Smooth muscle cell (in vitro differentiated cells): Measurements from ENCODE around the gene ARHGEF28. TPM values are rescaled to one million over a fixed set of nuclear protein-coding genes. Genes with fewer than 3 reads are reported as not detected.

Experiments
- DNase-seq: peaks from one replicate; lab custom pipeline; 2025; ENCODE audit not compliant: unreplicated experiment; lab: John Stamatoyannopoulos, UW
- H2AFZ ChIP-seq: fragments of 200-600 bp; sonication (generic); 2 replicates; pipeline ENCODE4 v1.6.0; 2016; ENCODE audit warnings: antibody characterized with exemption, low read depth, mild to moderate bottlenecking
- H3F3A ChIP-seq: fragments of 200-600 bp; sonication (generic); 2 replicates; pipeline ENCODE4 v1.6.0; 2017; ENCODE audit warnings: antibody characterized with exemption, low read depth
- H3K27ac ChIP-seq: fragments of 200-600 bp; sonication (generic); 2 replicates; pipeline ENCODE4 v1.5.1; 2016; ENCODE audit warnings: low read depth, mild to moderate bottlenecking
- H3K27me3 ChIP-seq: fragments of 200-600 bp; sonication (generic); 2 replicates; pipeline ENCODE4 v1.6.1; 2016; ENCODE audit warnings: low read depth, mild to moderate bottlenecking
- H3K36me3 ChIP-seq: fragments of 200-600 bp; sonication (generic); 2 replicates; pipeline ENCODE4 v1.5.1; 2016; ENCODE audit warnings: low read depth
- H3K4me1 ChIP-seq: fragments of 200-600 bp; sonication (generic); 2 replicates; pipeline ENCODE4 v1.5.1; 2016; ENCODE audit warnings: low read depth
- H3K4me2 ChIP-seq: fragments of 200-600 bp; sonication (generic); 2 replicates; pipeline ENCODE4 v1.6.0; 2016; ENCODE audit warnings: mild to moderate bottlenecking
- H3K4me3 ChIP-seq: fragments of 200-600 bp; sonication (generic); 2 replicates; pipeline ENCODE4 v1.5.1; 2016; ENCODE audit warnings: mild to moderate bottlenecking
- H3K79me2 ChIP-seq: fragments of 200-600 bp; sonication (generic); 2 replicates; pipeline ENCODE4 v1.6.0; 2016; ENCODE audit warnings: low read depth, mild to moderate bottlenecking
- H3K9ac ChIP-seq: fragments of 200-600 bp; sonication (generic); 2 replicates; pipeline ENCODE4 v1.6.0; 2016; ENCODE audit warnings: low read depth
- H3K9me3 ChIP-seq: fragments of 200-600 bp; sonication (generic); replicated peaks from 2 replicates; pipeline ENCODE4 v1.5.1; 2016; ENCODE audit warnings: low read depth
- H4K20me1 ChIP-seq: fragments of 200-600 bp; sonication (generic); 2 replicates; pipeline ENCODE4 v1.6.0; 2016; ENCODE audit warnings: low read depth
- CTCF ChIP-seq: fragments of 200-600 bp; sonication (generic); IDR thresholded peaks from 2 replicates; pipeline ENCODE4 v1.5.1; 2017; ENCODE audit warnings: borderline replicate concordance, mild to moderate bottlenecking, antibody characterized with exemption; ENCODE audit not compliant: insufficient read depth, poor library complexity, severe bottlenecking
- WGBS: methylation state at CpG from one replicate; pipeline ENCODE4 v1.1.7; 2016; ENCODE audit warnings: low lambda C conversion rate; 5-methylcytosine and 5-hydroxymethylcytosine counted together
- polyA plus RNA-seq: library from polyadenylated mRNA; unstranded; fragments of >200 nt; fragmentation: Nextera tagmentation; extraction: Ambion mirVana; gene quantifications from 2 replicates; pipeline ENCODE4 v1.2.1, GENCODE V29; 2016
- total RNA-seq: library from RNA; depleted of rRNA; stranded (reverse); fragments of >200 nt; gene quantifications from 2 replicates; pipeline ENCODE4 v1.2.3, GENCODE V29; 2014

The ARHGEF28 gene
- total and polyA plus RNA-seq, 2 experiments from 2014 or later, result 0.19 to 0.90 TPM

DNA sequence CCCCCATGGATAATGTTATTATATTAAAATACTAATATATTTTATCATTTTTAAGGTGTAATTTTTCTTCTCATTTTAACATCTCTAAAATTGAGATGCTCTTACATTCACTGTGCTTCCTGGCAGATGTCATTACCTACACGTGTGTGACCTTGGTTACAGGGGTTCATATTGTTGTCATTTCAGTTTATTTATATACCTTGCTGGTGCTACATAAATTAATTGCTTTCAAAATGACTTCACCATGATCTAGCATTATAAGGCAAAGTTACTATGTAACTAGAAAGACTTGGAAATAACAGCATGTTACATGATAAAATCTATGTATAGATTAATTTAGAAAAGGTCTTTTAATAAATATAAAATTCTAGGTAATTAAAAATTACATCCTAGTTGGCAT, 60.9 kb downstream of the ARHGEF28 start:
- WGBS, result 73% methylated on average over 1 of the region's 1 CpG
- no peaks in the 10 kb centered on the region for H3K9me3 ChIP-seq
- H3K27ac ChIP-seq, result no peak overlapping the region
- H3K27me3 ChIP-seq, result no peaks in the 10 kb centered on the region
- H3F3A ChIP-seq, result no peaks in the 10 kb centered on the region
- no peaks in the 10 kb centered on the region for H3K79me2 ChIP-seq
- H2AFZ ChIP-seq, result no peak overlapping the region
- no peak overlapping the region for H3K9ac ChIP-seq
- DNase-seq, result no peak
- H4K20me1 ChIP-seq, result no peaks in the 10 kb centered on the region
- H3K36me3 ChIP-seq, result no peaks in the 10 kb centered on the region
- H3K4me3 ChIP-seq, result no peak overlapping the region
- no peaks in the 10 kb centered on the region for H3K4me1 ChIP-seq
- H3K4me2 ChIP-seq, result no peak overlapping the region
- TF ChIP-seq CTCF, result no peak

DNA sequence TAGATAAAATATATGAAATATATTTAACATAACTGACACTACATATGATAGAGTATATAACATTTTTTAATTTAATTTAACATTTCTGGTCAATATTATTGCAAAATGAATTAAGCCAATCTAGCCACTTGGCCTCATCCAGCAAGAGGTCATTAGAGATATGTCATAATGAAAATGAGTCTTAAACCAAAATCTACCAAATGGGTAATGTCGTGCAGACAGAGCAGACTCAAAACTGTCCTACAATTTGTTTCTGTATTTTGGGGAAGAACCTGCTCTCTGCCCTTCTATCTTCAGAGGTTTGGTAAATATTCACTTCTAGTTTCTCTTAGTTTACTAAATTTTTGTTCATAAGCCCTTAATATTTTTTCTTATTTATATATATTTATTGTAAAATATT, 61.4 kb downstream of the ARHGEF28 start:
- Histone ChIP-seq H3F3A (no peaks in the 10 kb centered on the region), H3K9me3 (no peaks in the 10 kb centered on the region), H3K27me3 (no peaks in the 10 kb centered on the region), H3K4me1 (no peaks in the 10 kb centered on the region), H3K4me3 (no peak overlapping the region), H3K27ac (no peak overlapping the region), H3K9ac (no peak overlapping the region), H3K4me2 (no peak overlapping the region), H3K79me2 (no peaks in the 10 kb centered on the region), H3K36me3 (no peaks in the 10 kb centered on the region), H4K20me1 (no peaks in the 10 kb centered on the region), H2AFZ (no peak overlapping the region)
- no peak for TF ChIP-seq CTCF
- 91% methylated on average over 1 of the region's 1 CpG for WGBS
- DNase-seq, result no peak

DNA sequence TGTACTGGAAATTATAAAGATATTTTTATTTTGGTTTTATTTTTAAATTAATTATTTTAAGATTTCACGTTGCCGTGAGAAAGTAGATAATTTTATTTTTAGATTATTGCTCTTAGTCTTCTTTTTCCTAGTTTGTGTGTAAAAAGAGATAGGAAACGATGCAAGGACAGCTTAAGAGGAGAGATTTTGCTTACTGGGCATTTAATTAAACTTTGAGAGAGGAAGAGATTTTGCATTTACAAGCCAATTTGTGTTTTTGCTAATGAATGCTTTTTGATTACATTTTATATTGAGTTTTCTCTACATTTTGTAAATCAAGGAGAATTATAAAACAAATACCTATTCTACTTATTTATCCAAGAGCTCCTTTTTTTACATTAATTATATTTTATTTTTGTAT, 64.0 kb downstream of the ARHGEF28 start:
- Histone ChIP-seq H3K27ac (no peak overlapping the region), H4K20me1 (no peaks in the 10 kb centered on the region), H3K4me2 (no peak overlapping the region), H3K27me3 (no peaks in the 10 kb centered on the region), H3F3A (no peaks in the 10 kb centered on the region), H3K4me3 (no peak overlapping the region), H3K36me3 (no peaks in the 10 kb centered on the region), H3K9me3 (no peaks in the 10 kb centered on the region), H2AFZ (no peak overlapping the region), H3K9ac (no peak overlapping the region), H3K4me1 (no peaks in the 10 kb centered on the region), H3K79me2 (no peaks in the 10 kb centered on the region)
- DNase-seq, result no peak
- no peak for TF ChIP-seq CTCF
- 90% methylated on average over 3 of the region's 3 CpGs for WGBS

DNA sequence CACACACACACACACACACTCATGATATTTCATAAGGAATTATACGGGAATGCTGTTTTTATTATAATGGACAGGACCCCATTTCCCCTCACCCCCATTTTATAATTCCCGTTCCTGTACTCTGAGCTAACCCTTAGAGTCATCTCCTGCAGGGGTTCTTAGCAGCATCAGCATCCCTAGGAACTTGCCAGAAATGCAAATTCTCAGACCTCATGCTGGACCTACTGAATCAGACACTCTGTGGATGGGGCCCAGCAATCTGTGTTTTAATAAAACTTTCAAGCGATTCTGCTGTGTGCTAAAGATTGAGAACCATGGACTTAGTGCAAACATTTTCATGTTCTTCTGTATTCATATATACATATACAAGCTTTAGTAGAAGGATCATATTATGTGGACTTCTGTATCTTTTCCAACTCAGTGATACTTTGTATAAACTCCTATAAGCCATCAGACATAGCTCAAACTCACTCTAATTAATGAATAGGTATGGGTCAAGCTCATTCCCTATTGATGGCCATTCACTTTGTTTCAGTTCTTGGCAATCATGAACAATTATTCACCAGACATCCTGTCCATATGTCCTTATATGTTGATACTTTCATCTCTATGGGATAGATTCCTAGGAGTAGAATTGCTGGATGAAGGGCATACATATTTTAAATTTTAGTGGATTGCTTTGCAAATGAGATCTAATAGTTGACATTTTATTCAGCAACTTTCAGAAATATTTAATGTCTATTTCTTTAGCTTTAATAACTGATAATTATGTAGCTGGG, 65.5 kb downstream of the ARHGEF28 start:
- Histone ChIP-seq H4K20me1 (no peaks in the 10 kb centered on the region), H3K9ac (no peak overlapping the region), H3K4me2 (no peak overlapping the region), H3K79me2 (no peaks in the 10 kb centered on the region), H3K36me3 (no peaks in the 10 kb centered on the region), H3K4me3 (no peak overlapping the region), H3K27ac (no peak overlapping the region), H3F3A (no peaks in the 10 kb centered on the region), H2AFZ (no peak overlapping the region), H3K9me3 (no peaks in the 10 kb centered on the region), H3K4me1 (no peaks in the 10 kb centered on the region), H3K27me3 (no peaks in the 10 kb centered on the region)
- DNase-seq, result no peak
- no peak for TF ChIP-seq CTCF
- whole genome bisulfite sequencing, result 78% methylated on average over 3 of the region's 3 CpGs
